ENCODE results near the gene F10. TPM values are rescaled to one million over a fixed set of nuclear protein-coding genes. Genes with fewer than 3 reads are reported as not detected.

F10 gene
- total RNA-seq, 1 experiment from 2014 or later, result 0.18 TPM

GRCh38 chr13:113149711-113150549 lies 27.3 kb downstream of the F10 start:
- Histone ChIP-seq H3K9me3 (ENCODE audit: control insufficient read depth, insufficient read depth, low read depth, low read length) (no peaks in the 10 kb centered on the region), H3K27ac (ENCODE audit: low read length) (no peak overlapping the region), H3K36me3 (ENCODE audit: control insufficient read depth, insufficient read depth, low read length) (no peaks in the 10 kb centered on the region), H3K4me3 (ENCODE audit: low read depth in 2 of 2, low read length in 2 of 2) (no peak overlapping the region), H3K27me3 (ENCODE audit: control insufficient read depth, insufficient read depth, low read length) (no peaks in the 10 kb centered on the region), H3K4me1 (ENCODE audit: control insufficient read depth, insufficient read depth, low read length) (no peaks in the 10 kb centered on the region)
- in situ Hi-C loops (cut with HindIII; ENCODE audit: low pct_unique_long_range_greater_than_20kb, low sequenced_read_pairs) (no loop called here), intact Hi-C loops (cut with micrococcal nuclease; ENCODE audit: unreplicated experiment) (no loop called here)
- CTCF ChIA-PET, result no interaction called here
- DNase-seq (ENCODE audit: low read depth, low spot score) (no peak), ATAC-seq (no peak)
- POLR2A ChIA-PET, result interaction anchor here (0.6 kb wide), 1 partner anchor 46 kb away, joined by 3 read pairs; no protein-coding TSS in a partner anchor
- TF ChIP-seq, protein P1, sequence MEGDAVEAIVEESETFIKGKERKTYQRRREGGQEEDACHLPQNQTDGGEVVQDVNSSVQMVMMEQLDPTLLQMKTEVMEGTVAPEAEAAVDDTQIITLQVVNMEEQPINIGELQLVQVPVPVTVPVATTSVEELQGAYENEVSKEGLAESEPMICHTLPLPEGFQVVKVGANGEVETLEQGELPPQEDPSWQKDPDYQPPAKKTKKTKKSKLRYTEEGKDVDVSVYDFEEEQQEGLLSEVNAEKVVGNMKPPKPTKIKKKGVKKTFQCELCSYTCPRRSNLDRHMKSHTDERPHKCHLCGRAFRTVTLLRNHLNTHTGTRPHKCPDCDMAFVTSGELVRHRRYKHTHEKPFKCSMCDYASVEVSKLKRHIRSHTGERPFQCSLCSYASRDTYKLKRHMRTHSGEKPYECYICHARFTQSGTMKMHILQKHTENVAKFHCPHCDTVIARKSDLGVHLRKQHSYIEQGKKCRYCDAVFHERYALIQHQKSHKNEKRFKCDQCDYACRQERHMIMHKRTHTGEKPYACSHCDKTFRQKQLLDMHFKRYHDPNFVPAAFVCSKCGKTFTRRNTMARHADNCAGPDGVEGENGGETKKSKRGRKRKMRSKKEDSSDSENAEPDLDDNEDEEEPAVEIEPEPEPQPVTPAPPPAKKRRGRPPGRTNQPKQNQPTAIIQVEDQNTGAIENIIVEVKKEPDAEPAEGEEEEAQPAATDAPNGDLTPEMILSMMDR (IDR thresholded peaks at IDR 0.05), result no peak
- TF ChIP-seq TCF7L2 (IDR thresholded peaks at IDR 0.05; ENCODE audit: low read depth, low read length) (no peak), SIN3A (IDR thresholded peaks at IDR 0.05; ENCODE audit: borderline replicate concordance, insufficient read depth, low read depth, low read length) (no peak), POLR2AphosphoS5 (IDR thresholded peaks at IDR 0.05; ENCODE audit: low read depth, low read length) (no peak), REST (IDR thresholded peaks at IDR 0.05; ENCODE audit: insufficient read depth in 1 of 2, low read depth in 2 of 2, low read length in 1 of 2) (no peak)
- BruUV-seq (replicated peaks), result no TSS peak

- POLR2A ChIA-PET, result no interaction called here
- intact Hi-C loops (cut with micrococcal nuclease; ENCODE audit: unreplicated experiment), result no loop called here
These were observed 28.2 kb downstream of the F10 start for GRCh38 chr13:113150550-113151365.

More at GRCh38 chr13:113150550-113151365, 28.2 kb downstream of the F10 start:
- no TSS peak for BruUV-seq (replicated peaks)
- Histone ChIP-seq H3K4me1 (ENCODE audit: control insufficient read depth, insufficient read depth, low read length) (no peaks in the 10 kb centered on the region), H3K27ac (ENCODE audit: low read length) (no peak overlapping the region), H3K4me3 (ENCODE audit: low read depth in 2 of 2, low read length in 2 of 2) (no peak overlapping the region), H3K9me3 (ENCODE audit: control insufficient read depth, insufficient read depth, low read depth, low read length) (no peaks in the 10 kb centered on the region), H3K27me3 (ENCODE audit: control insufficient read depth, insufficient read depth, low read length) (no peaks in the 10 kb centered on the region), H3K36me3 (ENCODE audit: control insufficient read depth, insufficient read depth, low read length) (no peaks in the 10 kb centered on the region)
- CTCF ChIA-PET, result no interaction called here
- ATAC-seq, result no peak
- TF ChIP-seq REST (IDR thresholded peaks at IDR 0.05; ENCODE audit: insufficient read depth in 1 of 2, low read depth in 2 of 2, low read length in 1 of 2) (no peak), POLR2AphosphoS5 (IDR thresholded peaks at IDR 0.05; ENCODE audit: low read depth, low read length) (no peak), SIN3A (IDR thresholded peaks at IDR 0.05; ENCODE audit: borderline replicate concordance, insufficient read depth, low read depth, low read length) (no peak), TCF7L2 (IDR thresholded peaks at IDR 0.05; ENCODE audit: low read depth, low read length) (no peak)
- TF ChIP-seq, protein P1 (IDR thresholded peaks at IDR 0.05), result no peak
- in situ Hi-C loops (cut with HindIII; ENCODE audit: low pct_unique_long_range_greater_than_20kb, low sequenced_read_pairs), result no loop called here
- no peak for DNase-seq (ENCODE audit: low read depth, low spot score)

All from Panc1 (cell line).